Loucy (cell line): ENCODE measurements around the gene DDX24.

Source experiments
- CTCF ChIP-seq: fragments of 200-600 bp; sonication (generic); conservative IDR thresholded peaks from 2 replicates; pipeline ENCODE4 v1.5.1; 2014; ENCODE audit warnings: mild to moderate bottlenecking, antibody characterized with exemption, low read length
- EZH2phosphoT487 ChIP-seq: fragments of 200-600 bp; IDR thresholded peaks from 2 replicates; pipeline ENCODE4 v1.6.1; 2018; ENCODE audit warnings: antibody characterized with exemption, mild to moderate bottlenecking, moderate library complexity, borderline replicate concordance

GRCh38 chr14:94115631-94116030, 34.6 kb upstream of the DDX24 start:
- no peak for TF ChIP-seq CTCF
- no peak for TF ChIP-seq EZH2phosphoT487
